ENCODE results near the gene BLTP3B. TPM values are rescaled to one million over a fixed set of nuclear protein-coding genes. Genes with fewer than 3 reads are reported as not detected.

Gene BLTP3B
- total RNA-seq, 6 donors from 2014 or later, result 12.8 to 37.5 (median 28.7) TPM

DNA sequence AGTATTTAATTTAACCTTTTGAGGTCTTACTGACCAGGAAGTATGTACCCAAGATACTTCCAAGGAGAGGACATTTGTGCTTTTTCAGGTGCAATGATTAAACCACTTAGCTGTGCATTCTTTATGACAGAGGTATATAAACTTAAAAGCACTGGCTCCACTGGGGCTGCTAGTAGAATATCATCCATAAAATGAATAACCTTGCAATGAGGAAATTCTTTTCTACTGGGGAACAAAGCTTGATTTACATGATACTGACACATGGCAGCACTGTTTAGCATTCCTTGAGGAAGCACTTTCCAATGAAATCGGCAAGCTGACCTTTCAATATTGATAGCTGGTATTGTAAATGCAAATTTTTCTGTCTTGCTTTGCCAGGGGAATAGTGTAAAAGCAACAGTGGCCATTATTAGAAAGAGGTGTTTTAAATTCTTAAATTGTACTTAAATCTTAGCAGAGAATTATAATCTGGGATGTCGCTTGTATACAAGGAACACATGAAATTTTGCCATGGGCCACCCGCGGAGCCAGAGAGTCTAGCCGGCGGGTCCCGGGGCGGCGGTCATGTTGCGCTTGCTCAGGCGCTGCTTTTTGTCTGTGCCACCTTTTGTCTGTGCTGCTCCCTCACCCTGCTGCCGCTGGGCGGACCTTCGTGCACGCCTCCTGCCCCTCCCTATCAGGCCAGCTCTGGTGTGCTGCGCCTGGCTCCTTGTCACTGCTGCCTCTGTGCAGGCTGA is 20.9 kb upstream of the BLTP3B start:
- peak overlapping the region in 2 of 4 donors; percentile 26 to 38 for H3K4me3 ChIP-seq
- TF ChIP-seq, protein P1, sequence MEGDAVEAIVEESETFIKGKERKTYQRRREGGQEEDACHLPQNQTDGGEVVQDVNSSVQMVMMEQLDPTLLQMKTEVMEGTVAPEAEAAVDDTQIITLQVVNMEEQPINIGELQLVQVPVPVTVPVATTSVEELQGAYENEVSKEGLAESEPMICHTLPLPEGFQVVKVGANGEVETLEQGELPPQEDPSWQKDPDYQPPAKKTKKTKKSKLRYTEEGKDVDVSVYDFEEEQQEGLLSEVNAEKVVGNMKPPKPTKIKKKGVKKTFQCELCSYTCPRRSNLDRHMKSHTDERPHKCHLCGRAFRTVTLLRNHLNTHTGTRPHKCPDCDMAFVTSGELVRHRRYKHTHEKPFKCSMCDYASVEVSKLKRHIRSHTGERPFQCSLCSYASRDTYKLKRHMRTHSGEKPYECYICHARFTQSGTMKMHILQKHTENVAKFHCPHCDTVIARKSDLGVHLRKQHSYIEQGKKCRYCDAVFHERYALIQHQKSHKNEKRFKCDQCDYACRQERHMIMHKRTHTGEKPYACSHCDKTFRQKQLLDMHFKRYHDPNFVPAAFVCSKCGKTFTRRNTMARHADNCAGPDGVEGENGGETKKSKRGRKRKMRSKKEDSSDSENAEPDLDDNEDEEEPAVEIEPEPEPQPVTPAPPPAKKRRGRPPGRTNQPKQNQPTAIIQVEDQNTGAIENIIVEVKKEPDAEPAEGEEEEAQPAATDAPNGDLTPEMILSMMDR (IDR thresholded peaks at IDR 0.05), result peak in 5 of 6 experiments; percentile 9 to 25 (median 19)
- no peak for TF ChIP-seq EP300 (IDR thresholded peaks at IDR 0.05)
- 12 to 24% methylated on average over 13 to 16 of the region's 16 CpGs for WGBS, 2 donors
- peak; percentile 87 to 90 for DNase-seq
- no peak overlapping the region for H3K27ac ChIP-seq
- no peaks in the 10 kb centered on the region for H3K27me3 ChIP-seq
- H3K4me1 ChIP-seq, result peaks cover 6 to 14% (median 12%) of the 10 kb centered on the region in 4 donors
- ATAC-seq (ENCODE audit: low FRiP score in 2 of 2), result peak; percentile 95
- H3K36me3 ChIP-seq, result no peaks in the 10 kb centered on the region
- no peaks in the 10 kb centered on the region for H3K9me3 ChIP-seq

DNA sequence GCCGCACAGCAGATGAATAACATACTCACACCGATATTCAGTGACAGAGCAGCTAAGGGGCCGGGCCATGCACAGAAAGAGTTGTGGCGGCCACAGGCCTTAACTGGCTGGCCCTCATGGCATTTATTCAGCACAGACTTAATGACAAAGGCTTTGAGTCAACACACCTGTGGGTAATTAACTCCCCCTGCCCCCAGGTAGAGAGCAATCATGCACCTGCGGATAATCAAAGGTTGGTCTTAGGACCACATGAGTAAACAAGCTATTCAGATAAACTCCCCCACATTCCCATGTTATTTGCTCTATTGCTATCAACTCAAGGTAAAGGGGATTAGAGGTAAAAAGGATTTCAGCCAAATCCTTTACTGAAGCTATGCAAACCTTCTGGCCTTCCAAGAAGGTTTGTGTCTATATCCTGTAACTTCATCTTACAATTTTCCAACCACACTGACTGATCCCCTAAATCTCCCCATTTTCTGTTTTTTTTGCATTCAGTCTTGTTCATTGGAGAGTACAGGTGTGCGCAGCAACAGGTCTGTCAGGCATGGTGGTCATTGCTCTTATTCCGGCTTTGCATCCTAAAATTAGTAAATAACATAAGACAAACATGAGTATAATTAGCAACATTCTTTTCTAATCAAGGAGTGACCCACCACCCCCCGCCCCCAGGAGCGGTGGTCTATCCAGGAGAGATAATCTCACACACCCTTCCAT is 16.9 kb upstream of the BLTP3B start:
- Histone ChIP-seq H3K27ac (no peak overlapping the region), H3K27me3 (no peaks in the 10 kb centered on the region), H3K9me3 (no peaks in the 10 kb centered on the region), H3K36me3 (no peaks in the 10 kb centered on the region), H3K4me1 (peaks cover 6 to 16% (median 13%) of the 10 kb centered on the region in 4 donors), H3K4me3 (no peak overlapping the region)
- ATAC-seq (ENCODE audit: low FRiP score in 2 of 2) (no peak), DNase-seq (no peak)
- TF ChIP-seq POLR2AphosphoS5 (IDR thresholded peaks at IDR 0.05), result no peak
- TF ChIP-seq, protein P1 (IDR thresholded peaks at IDR 0.05), result no peak
- no peak for TF ChIP-seq EP300 (IDR thresholded peaks at IDR 0.05)
- TF ChIP-seq POLR2A (IDR thresholded peaks at IDR 0.05), result no peak
- 95 to 98% methylated on average over 6 to 9 of the region's 9 CpGs for WGBS, 2 donors

DNA sequence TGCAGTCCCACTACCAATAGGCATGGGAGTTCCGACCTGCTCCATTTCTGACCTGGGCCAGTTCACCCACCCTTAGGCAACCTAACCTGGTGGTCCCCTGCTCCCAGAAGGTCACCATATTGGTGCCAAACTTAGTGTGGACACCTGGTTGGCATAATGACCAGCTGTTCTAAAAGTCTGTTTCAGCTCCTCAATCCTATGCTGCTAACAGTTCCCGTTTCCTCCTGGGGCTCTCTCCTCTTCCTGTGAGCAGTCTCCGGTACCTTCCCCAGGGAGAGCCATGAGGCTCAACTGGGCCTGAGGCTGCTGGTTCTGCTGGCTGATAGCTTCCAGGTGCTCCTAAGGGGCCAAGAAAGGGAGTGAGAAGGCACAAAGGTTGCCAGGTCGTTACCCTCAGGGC is 15.9 kb upstream of the BLTP3B start:
- no peaks in the 10 kb centered on the region for H3K9me3 ChIP-seq
- ATAC-seq (ENCODE audit: low FRiP score in 2 of 2) (no peak), DNase-seq (no peak)
- WGBS, 2 donors, result 89 to 94% methylated on average over 3 to 4 of the region's 4 CpGs
- H3K4me1 ChIP-seq, result peaks cover 0 to 9% (median 3%) of the 10 kb centered on the region in 4 donors
- no peaks in the 10 kb centered on the region for H3K36me3 ChIP-seq
- no peaks in the 10 kb centered on the region for H3K27me3 ChIP-seq
- TF ChIP-seq EP300 (IDR thresholded peaks at IDR 0.05) (no peak), POLR2AphosphoS5 (IDR thresholded peaks at IDR 0.05) (no peak), POLR2A (IDR thresholded peaks at IDR 0.05) (no peak)
- TF ChIP-seq, protein P1 (IDR thresholded peaks at IDR 0.05), result no peak
- H3K27ac ChIP-seq, result no peak overlapping the region
- no peak overlapping the region for H3K4me3 ChIP-seq

DNA sequence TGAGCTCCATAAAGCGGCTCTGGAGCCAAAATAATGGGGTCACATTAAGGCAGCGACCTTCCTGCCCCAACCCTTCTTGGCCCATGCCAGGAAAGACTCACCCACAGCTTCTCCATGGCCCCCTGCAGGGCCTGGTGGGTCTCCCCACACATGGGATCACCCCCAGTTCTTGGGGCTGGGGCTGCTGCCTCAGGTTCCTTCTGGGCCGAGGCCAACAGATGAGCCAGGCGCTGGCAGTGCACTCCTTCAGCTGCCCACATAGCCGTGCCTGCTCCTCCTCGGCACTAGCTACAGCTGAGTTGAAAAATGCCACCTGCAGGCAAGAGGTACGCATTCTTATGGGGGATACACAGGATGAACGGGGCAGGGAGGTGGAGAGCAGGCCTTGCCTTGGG is 14.8 kb upstream of the BLTP3B start:
- Histone ChIP-seq H3K36me3 (no peaks in the 10 kb centered on the region), H3K27me3 (no peaks in the 10 kb centered on the region), H3K4me3 (no peak overlapping the region), H3K9me3 (no peaks in the 10 kb centered on the region), H3K27ac (no peak overlapping the region), H3K4me1 (peaks cover 0 to 5% (median 0%) of the 10 kb centered on the region in 4 donors)
- peak in 1 of 2 donors; percentile 31 for DNase-seq
- 92 to 100% methylated on average over 5 to 8 of the region's 8 CpGs for WGBS, 2 donors
- no peak for TF ChIP-seq EP300 (IDR thresholded peaks at IDR 0.05)
- TF ChIP-seq, protein P1 (IDR thresholded peaks at IDR 0.05), result no peak
- no peak for TF ChIP-seq POLR2AphosphoS5 (IDR thresholded peaks at IDR 0.05)
- no peak for TF ChIP-seq POLR2A (IDR thresholded peaks at IDR 0.05)
- ATAC-seq (ENCODE audit: low FRiP score in 2 of 2), result no peak
